Coronary artery (tissue), 2 donors: ENCODE results near the gene LAMA5.
A peak's percentile ranks its signal among the peaks of the same experiment; 100 is the strongest.

Experiments used
- DNase-seq: peaks from one replicate; pipeline ENCODE4 v3.0.0-alpha.2; 2017; ENCODE audit warnings: low spot score
- H3K27ac ChIP-seq, 2 donors: fragments of 200-600 bp; sonication (generic); one replicate each; pipeline ENCODE4 v1.5.1; 2016 to 2019
- H3K4me3 ChIP-seq: fragments of 200-600 bp; sonication (generic); 2 replicates; pipeline ENCODE4 v1.5.1; 2016; ENCODE audit warnings: mild to moderate bottlenecking, moderate library complexity
- CTCF ChIP-seq: fragments of 200-600 bp; sonication (generic); IDR thresholded peaks from one replicate; pipeline ENCODE4 v1.5.1; 2019; ENCODE audit warnings: antibody characterized with exemption

LAMA5 gene

GRCh38 chr20:62318400-62319345 lies 48.4 kb downstream of the LAMA5 start:
- H3K4me3 ChIP-seq, result no peak overlapping the region
- H3K27ac ChIP-seq, result peak overlapping the region in 1 of 2 donors; percentile 31
- TF ChIP-seq CTCF, result no peak
- DNase-seq, result no peak

- TF ChIP-seq CTCF, result no peak
- Histone ChIP-seq H3K4me3 (no peak overlapping the region), H3K27ac (no peak overlapping the region)
- DNase-seq, result no peak
Observed at GRCh38 chr20:62317167-62317655, 49.9 kb downstream of the LAMA5 start.

- H3K4me3 ChIP-seq, result no peak overlapping the region
- TF ChIP-seq CTCF, result no peak
- DNase-seq, result no peak
- H3K27ac ChIP-seq, result no peak overlapping the region
Observed at GRCh38 chr20:62316331-62317166, 50.6 kb downstream of the LAMA5 start.

- Histone ChIP-seq H3K4me3 (no peak overlapping the region), H3K27ac (no peak overlapping the region)
- no peak for DNase-seq
- no peak for TF ChIP-seq CTCF
Observed at GRCh38 chr20:62315773-62316172, 51.3 kb downstream of the LAMA5 start.

GRCh38 chr20:62314711-62315302 lies 52.3 kb downstream of the LAMA5 start:
- TF ChIP-seq CTCF, result no peak
- DNase-seq, result no peak
- H3K4me3 ChIP-seq, result no peak overlapping the region

GRCh38 chr20:62314339-62314638 lies 52.8 kb downstream of the LAMA5 start:
- Histone ChIP-seq H3K4me3 (no peak overlapping the region), H3K27ac (no peak overlapping the region)
- DNase-seq, result no peak
- TF ChIP-seq CTCF, result no peak

More at GRCh38 chr20:62314711-62315302, 52.3 kb downstream of the LAMA5 start:
- no peak overlapping the region for H3K27ac ChIP-seq
